ENCODE measurements around the gene HOXA1.

The HOXA1 gene

GRCh38 chr7:27131390-27131819 lies 35.6 kb upstream of the HOXA1 start:
- no peak for DNase-seq

- DNase-seq: no peak
Observed at GRCh38 chr7:27130540-27131389, 35.0 kb upstream of the HOXA1 start, which contains the start of gene HOXA4. Gene HOXA4, minus strand, starts transcription at chr7:27130757. Its CDS starts 24 bp downstream, at chr7:27130733.

DNA sequence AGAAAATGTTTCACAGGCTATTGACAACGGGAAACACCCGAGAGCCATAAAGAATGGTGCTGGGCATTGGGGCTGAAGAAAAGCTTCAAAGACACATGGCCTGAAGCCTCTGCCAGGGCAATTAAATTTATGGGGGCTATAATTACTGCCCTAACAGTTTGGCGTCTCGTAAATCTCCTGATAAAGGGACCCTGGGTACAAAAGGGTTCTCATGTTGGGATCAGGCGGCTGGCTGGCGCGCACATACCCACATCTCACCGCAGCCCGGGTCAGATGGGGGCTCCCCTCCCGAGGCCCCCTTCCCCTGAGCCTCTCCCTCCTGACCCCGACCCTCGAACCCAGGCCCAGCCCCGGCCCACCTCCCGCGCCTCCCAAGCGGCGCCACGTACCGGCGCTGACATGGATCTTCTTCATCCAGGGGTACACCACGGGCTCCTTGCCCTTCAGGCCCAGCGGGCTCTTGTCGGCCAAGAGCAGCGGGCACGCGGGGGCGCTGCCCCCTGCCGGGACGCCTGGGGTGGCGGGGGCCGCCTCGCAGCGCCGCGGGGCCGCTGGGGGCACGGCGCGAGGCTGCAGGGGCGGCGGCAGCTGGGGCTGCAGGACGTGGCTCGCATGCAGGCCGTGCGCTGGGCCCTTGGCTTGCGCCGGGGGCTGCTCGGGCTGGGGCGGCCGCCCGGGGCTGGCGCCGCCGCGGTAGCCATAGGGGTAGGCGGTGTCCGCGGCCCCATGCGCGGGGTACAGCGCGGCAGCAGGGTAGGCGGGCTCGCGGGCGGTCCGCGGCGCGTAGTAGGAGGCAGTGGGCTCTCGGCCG lies 34.1 kb upstream of the HOXA1 start:
- no peak for DNase-seq

DNA sequence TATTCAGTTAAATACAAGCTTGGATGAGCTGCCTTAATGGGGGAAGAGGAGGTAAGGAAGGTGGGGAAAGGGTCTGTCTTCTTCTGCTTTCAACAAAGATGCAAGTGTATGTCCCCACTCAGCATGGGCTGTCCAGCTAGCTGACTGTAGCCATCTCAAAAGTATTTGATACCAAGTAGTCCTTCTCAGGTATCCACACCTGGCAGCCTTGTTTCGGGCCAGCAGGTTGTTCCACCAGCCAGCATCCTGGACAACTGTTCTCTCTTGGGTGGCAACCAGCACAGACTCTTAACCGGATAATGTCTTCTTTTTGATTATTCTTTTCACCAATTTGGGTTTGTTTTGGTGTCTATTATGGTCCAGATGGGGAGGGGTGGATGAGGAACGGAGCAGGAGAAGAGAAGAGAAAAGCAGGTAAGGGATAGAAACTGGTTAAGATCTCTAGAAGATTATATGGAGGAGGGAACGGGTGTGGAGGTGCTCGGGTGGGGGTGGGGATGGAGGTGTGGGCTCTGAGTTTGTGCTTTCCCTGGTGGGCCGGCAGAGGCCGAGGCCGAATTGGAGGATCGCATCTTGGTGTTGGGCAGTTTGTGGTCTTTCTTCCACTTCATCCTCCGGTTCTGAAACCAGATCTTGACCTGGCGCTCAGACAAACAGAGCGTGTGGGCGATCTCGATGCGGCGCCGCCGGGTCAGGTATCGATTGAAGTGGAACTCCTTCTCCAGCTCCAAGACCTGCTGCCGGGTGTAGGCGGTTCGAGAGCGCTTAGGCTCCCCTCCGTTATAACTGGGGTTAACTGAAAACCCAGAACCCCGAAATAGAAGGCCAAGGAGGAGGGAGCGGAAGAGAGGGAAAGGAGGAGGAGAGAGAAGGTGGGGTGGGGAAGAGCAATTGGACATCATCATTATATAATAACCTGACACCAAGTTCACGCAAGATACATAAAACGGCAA lies 33.3 kb upstream of the HOXA1 start:
- no peak for DNase-seq

GRCh38 chr7:27128034-27128433 lies 32.2 kb upstream of the HOXA1 start:
- no peak for DNase-seq

DNA sequence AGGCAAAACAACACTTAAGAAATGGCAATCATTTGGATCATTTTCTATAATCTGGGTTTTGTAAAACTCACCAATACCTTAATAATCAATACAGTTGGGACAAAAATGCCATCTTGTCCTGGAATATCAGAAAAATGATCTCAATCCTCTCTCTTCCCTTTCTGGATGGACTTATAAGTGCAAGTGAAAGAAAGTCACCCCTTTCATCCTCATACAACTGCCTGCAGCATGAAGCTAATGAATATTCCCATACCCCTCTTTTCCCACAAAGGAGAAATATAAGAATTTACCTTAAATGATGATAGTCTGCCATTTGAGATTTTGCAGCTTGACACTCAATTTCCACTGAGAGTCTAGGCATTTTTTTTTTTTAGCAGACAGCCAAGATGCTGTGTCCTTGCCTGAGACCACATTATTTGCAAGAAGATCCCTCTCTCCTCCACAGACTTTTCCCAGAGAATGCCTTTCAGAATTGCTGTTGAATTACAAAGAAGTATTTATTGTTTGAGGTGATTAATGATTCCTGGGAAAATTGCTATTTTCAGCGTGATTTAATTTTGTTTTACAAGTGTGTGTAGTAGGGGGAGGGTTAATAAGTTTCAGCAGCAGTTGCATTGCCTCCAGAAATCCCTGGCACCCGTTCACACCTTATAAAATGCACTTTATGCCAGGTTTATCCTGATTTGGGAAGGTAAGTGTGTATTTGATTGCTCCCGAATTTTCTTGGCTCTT lies 31.0 kb upstream of the HOXA1 start:
- DNase-seq: no peak

DNA sequence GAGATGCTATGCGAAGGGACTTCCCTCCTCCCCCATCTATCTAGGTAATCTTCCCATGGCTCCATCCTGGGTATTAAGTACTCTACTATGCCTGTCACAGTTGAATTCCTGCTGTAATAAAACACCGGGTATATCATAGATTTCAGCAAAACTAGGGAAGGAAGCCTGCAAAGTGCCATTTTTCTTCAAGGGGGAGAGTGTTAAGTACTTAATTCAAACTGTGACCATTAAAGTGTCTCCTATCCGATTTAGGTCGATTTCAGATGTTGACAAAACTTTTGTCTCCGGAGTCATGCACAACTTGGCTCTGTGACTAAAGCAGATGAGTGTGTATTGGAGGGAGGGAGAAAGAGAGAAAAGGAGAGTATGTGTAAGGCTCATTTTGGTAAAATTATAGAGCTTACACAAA lies 30.2 kb upstream of the HOXA1 start:
- DNase-seq: no peak

GRCh38 chr7:27124902-27125689 lies 29.3 kb upstream of the HOXA1 start:
- DNase-seq: no peak

GRCh38 chr7:27124096-27124901 lies 28.5 kb upstream of the HOXA1 start:
- no peak for DNase-seq

- no peak for DNase-seq
Observed at GRCh38 chr7:27123477-27124053, 27.8 kb upstream of the HOXA1 start.

DNA sequence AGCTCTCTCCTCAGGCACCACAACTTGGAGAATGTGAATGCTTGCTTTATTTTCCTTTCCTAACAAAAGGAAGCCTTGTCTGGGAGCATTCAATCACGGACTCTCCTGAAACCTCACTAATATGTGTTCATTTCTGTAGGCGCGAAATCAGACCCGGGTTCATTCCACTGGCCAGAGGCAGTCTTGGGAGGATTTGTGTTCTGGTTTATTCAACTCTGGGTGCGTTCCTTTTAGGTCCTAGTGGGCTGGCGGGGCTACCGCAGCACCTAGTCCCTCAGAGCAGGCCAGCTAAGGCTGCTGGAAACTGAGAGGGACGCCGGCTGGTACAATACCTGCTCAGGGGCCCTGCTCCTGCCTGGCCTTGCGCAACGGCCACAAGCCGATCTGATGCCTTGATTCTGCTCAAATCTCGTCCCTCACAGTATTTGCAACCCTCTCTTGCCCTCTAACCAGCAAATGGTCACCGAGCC lies 27.2 kb upstream of the HOXA1 start:
- DNase-seq: no peak

DNA sequence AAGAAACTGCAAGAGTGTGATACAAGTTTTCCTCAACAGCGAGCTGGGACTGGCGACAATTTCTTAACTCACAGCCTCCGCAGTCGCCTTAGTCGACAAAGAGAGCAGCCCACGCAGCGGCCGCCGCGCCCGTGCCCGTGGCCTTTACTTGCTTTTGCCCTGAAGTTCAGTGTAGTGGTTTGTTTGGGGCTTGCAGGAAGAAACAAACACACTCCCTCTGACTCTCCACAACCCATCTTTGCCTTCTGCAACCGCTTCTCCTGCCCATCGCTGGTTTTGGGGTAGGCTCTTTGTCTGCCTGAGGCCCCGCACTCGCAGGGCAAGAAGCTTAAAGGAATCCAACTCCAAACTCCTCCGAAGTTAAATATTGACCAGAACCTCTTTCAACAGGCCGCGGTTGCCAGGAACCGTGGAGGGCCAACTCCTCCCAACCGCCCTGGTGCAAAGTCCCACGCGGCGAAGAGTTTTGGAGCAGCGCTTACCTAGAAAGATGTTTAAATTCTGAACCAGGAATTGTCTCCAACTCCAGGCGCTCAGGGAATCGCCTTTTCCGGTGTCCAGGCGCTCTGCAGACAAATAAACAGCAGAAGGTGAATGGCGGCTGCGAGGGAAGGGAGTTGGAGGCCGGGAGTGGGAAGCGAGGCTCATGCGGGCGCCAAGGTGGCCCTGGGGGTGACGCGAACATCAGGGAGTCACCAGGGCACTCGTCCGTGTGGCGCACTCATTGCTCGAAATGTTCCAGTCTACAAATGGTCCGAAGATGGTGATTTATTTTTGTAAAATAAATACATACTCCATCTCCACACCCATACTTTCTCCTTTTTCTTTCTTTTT lies 26.5 kb upstream of the HOXA1 start:
- DNase-seq: no peak

GRCh38 chr7:27121684-27122076 lies 25.9 kb upstream of the HOXA1 start:
- no peak for DNase-seq

DNA sequence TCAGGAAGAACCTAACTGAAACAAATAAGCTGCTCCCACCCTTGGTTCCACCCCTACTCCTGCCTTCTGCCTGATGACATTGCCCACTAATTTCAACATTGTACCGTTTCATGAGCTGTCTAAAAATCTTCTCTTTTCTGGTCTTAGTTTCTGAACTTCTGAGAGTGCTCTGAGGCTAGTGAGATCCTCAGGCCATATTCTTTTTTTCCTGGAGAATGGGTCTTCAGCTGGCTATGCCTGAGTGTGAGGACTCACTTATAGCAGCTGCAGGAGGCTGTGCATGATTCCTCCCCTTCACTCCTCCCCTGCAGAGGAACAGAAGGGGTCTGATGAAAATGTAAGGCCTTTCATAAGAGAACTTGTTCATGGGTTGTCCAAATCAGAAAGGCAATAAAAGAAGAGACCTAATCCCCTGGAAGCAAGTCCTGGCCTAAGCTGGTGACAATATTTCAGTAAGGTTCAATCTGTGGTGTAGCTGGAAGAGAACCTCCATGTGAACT lies 23.7 kb upstream of the HOXA1 start:
- no peak for DNase-seq

DNA sequence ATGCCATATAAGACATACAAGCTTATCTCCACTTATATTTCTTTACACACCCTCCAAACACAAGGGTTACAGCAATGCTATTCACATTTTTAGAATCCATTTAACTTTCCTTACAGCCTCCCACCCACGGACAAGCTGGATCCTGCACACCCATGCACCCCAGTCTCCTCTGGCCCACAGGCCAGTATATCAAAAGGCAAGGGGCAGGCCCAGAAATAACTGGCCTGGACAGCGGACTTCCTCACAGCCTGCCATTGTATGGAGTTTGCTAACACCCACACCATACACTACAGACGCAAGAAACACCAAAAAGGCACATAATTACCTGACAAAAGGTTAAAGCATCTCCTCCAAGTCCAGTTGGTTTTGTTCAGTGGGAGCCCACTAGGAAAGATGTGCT lies 22.8 kb upstream of the HOXA1 start:
- no peak for DNase-seq

DNA sequence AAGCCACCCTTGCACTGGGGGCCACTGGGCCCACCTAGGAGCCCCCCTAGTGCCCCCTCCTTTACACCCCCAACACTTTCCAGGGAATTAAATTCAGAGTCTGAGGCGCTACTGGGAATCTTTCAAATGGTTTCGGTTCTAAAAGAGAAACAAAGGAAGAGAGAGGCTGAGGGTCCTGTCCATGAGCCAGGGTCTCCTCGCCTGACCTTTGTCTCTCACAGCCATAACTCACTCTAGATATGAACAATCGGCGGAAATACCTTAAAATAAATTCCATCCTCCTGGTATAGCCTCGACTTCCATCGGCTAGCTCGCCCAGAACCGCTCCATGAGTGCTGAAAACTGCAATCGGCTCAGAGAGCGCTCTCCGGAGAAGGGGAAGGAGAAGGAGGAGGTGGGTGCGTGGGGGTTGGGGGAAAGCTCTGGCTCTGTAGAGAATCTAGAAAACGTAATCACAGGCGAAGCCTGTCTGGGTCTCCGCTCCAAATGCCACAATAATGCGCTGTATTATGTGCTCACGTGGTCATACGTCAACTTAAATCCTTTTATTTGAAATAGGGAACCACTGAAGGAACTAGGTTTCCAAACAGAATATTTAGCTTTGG lies 22.2 kb upstream of the HOXA1 start:
- DNase-seq: no peak

GRCh38 chr7:27116962-27117886 lies 21.4 kb upstream of the HOXA1 start:
- DNase-seq: no peak

All from NCI-H526 treated with DMSO at 0.1 percent for 48 hours (cell line).